Heart right ventricle (tissue), 16 donors: ENCODE results near the gene GINS3. TPM values are rescaled to one million over a fixed set of nuclear protein-coding genes. Genes with fewer than 3 reads are reported as not detected.

Experiments used
- ATAC-seq, 8 donors: fragments of 200-7000 bp; cut with Tn5 transposase; one replicate each; pipeline ENCODE4 v1.9.1; 2020; ENCODE audit warnings: mild to moderate bottlenecking in 8 of 8, moderate library complexity in 8 of 8, moderate number of reproducible peaks in 1 of 8
- DNase-seq, 2 donors: peaks; one replicate each; pipeline ENCODE4 v3.0.0-alpha.2; 2020
- H3K27ac ChIP-seq, 10 donors: fragments of 200-600 bp; sonication (generic) in 2 of 10; one replicate each; pipeline versions ENCODE4 v1.5.0 to v1.8.0; 2020 to 2022; ENCODE audit warnings: mild to moderate bottlenecking in 3 of 10
- H3K27me3 ChIP-seq, 7 donors: fragments of 200-600 bp; one replicate each; pipeline ENCODE4 v1.8.0; 2021 to 2022; ENCODE audit warnings: mild to moderate bottlenecking in 2 of 7
- H3K36me3 ChIP-seq, 9 donors: fragments of 200-600 bp; sonication (generic) in 1 of 9; one replicate each; pipeline versions ENCODE4 v1.5.0 to v1.8.0; 2020 to 2022; ENCODE audit warnings: mild to moderate bottlenecking in 2 of 9
- H3K4me1 ChIP-seq, 9 donors: fragments of 200-600 bp; sonication (generic) in 1 of 9; one replicate each; pipeline versions ENCODE4 v1.5.0 to v1.8.0; 2020 to 2022; ENCODE audit warnings: mild to moderate bottlenecking in 4 of 9
- H3K4me3 ChIP-seq, 10 donors: fragments of 200-600 bp; sonication (generic) in 2 of 10; one replicate each; pipeline versions ENCODE4 v1.5.0 to v1.8.0; 2020 to 2022; ENCODE audit warnings: mild to moderate bottlenecking in 7 of 10, moderate library complexity in 2 of 10
- H3K9me3 ChIP-seq, 11 donors: fragments of 200-600 bp in 10 of 11; sonication (generic) in 2 of 11; one replicate each; pipeline versions ENCODE4 v1.5.0 to v1.8.0; 2013 to 2022; ENCODE audit warnings: mild to moderate bottlenecking in 2 of 11, control low read depth in 1 of 11, moderate library complexity in 1 of 11
- WGBS, 2 donors: extraction: QIAGEN DNeasy Blood & Tissue Kit; methylation state at CpG; one replicate each; pipeline ENCODE4 v1.1.7; 2013; ENCODE audit warnings: inconsistent platforms in 1 of 2; 5-methylcytosine and 5-hydroxymethylcytosine counted together
- intact Hi-C, 10 donors: fragments of 100-400 bp; cut with DNase I; formaldehyde crosslinking; loops; one replicate each; pipeline versions ENCODE4 v1.11.1 to v1.14.2; 2022
- polyA plus RNA-seq, 2 donors: library from polyadenylated mRNA; stranded (reverse); fragments of 200-250 nt; gene quantifications; one replicate each; pipeline ENCODE4 v1.2.3, GENCODE V29; 2013
- total RNA-seq, 10 donors: library from RNA; stranded (reverse); fragmentation: NEBNext Ultra II Directional in 3 of 10; extraction: Animal tissue kit (Norgen Biotek cat#: 25700) in 3 of 10; gene quantifications; one replicate each; pipeline versions ENCODE4 v1.2.1 to v1.2.4, GENCODE V29; 2021 to 2023
- TF ChIP-seq, protein P1 (sequence below), 9 donors: fragments of 200-600 bp; sonication (generic) in 2 of 9; IDR thresholded peaks; one replicate each; pipeline versions ENCODE4 v1.5.0 to v1.8.0; 2021 to 2022; ENCODE audit warnings: antibody characterized with exemption in 9 of 9, mild to moderate bottlenecking in 5 of 9, moderate library complexity in 1 of 9
- donor health status: Arrhythmogenic right ventricular cardiomyopathy.
- donor health status: ischemic (EF 13 %, LVEDD 7.1; RV severe dilation, severe dysfunction).
- donor health status: healthy with polysubstance abuse.
- donor health status: DM: no; HTN: yes; CAD: no.
- donor health status: DM: no; HTN: no; CAD: no.
- donor health status: ischemic (EF 25% LVEDD 6.9; RV normal size, moderate dysfunction).
- donor health status: ischemic (EF 25% LVEDD 5.7; RV mildly dilated, moderate dysfunction).
- donor health status: healthy.
- donor health status: DM: yes; HTN: yes; CAD: no.
- donor health status: Ischemic cardiomyopathy.
- donor health status: ischemic (EF 35%, LVEDD 5.7; RV mildly dilated, moderate dysfunction).
- donor health status: nonischemic (EF 11% LVEDD 7.7; RV severe dilation, severe dysfunction).
- donor health status: DM: yes; HTN: yes; CAD: no.
- donor health status: PGD.
- donor health status: ischemic (EF 29% LVEDD 5.4; RV normal size, mild dysfunction).
- donor health status: nonischemic (EF 23%, LVEDD 6.1; RV moderate dilation, normal function).

Gene GINS3
- total and polyA plus RNA-seq, 12 donors, result 4.0 to 13.5 (median 5.9) TPM

DNA sequence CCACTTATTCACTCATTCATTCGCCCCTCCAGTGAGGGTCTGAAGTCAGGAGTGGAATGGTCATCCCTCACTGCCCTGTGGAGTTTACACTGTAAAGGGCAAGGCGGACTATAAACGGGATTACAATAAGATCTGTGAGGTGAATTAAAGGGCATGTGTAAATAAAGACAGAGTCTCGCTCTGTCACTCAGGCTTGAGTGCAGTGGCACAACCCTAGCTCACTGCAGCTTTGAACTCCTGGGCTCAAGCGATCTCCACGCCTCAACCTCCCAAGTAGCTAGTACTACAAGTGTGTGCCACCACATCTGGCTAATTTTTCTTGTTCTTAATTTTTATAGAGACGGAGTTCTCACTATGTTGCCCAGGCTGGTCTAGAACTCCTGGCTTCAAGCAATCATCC lies 25.8 kb downstream of the GINS3 start:
- TF ChIP-seq, protein P1, sequence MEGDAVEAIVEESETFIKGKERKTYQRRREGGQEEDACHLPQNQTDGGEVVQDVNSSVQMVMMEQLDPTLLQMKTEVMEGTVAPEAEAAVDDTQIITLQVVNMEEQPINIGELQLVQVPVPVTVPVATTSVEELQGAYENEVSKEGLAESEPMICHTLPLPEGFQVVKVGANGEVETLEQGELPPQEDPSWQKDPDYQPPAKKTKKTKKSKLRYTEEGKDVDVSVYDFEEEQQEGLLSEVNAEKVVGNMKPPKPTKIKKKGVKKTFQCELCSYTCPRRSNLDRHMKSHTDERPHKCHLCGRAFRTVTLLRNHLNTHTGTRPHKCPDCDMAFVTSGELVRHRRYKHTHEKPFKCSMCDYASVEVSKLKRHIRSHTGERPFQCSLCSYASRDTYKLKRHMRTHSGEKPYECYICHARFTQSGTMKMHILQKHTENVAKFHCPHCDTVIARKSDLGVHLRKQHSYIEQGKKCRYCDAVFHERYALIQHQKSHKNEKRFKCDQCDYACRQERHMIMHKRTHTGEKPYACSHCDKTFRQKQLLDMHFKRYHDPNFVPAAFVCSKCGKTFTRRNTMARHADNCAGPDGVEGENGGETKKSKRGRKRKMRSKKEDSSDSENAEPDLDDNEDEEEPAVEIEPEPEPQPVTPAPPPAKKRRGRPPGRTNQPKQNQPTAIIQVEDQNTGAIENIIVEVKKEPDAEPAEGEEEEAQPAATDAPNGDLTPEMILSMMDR (IDR thresholded peaks at IDR 0.05), result no peak
- Histone ChIP-seq H3K27ac (peak overlapping the region; percentile 73 to 95 (median 92)), H3K4me3 (no peak overlapping the region), H3K27me3 (peaks cover 0 to under 1% (median 0%) of the 10 kb centered on the region in 7 donors), H3K4me1 (peaks cover 0 to 64% (median 18%) of the 10 kb centered on the region in 9 donors), H3K36me3 (no peaks in the 10 kb centered on the region), H3K9me3 (no peaks in the 10 kb centered on the region)
- DNase-seq (no peak), ATAC-seq (peak in 4 of 8 donors; percentile 1 to 22 (median 6))
- 69 to 76% methylated on average over 7 of the region's 7 CpGs for WGBS, 2 donors
- intact Hi-C loops, result loop anchor here in 4 of 10 donors (2.0 to 10.0 kb wide), 3 partner anchors 35 to 73 kb away; no protein-coding TSS in a partner anchor

- intact Hi-C loops, result loop anchor here in 4 of 10 donors (2.0 to 10.0 kb wide), 3 partner anchors 34 to 74 kb away; no protein-coding TSS in a partner anchor
- ATAC-seq, result peak; percentile 73 to 87 (median 85)
- H3K4me3 ChIP-seq, result no peak overlapping the region
- no peaks in the 10 kb centered on the region for H3K36me3 ChIP-seq
- peak; percentile 64 to 76 for DNase-seq
- H3K4me1 ChIP-seq, result peaks cover 0 to 59% (median 18%) of the 10 kb centered on the region in 9 donors
- no peaks in the 10 kb centered on the region for H3K9me3 ChIP-seq
- peak overlapping the region; percentile 73 to 95 (median 92) for H3K27ac ChIP-seq
- WGBS, 2 donors, result 15 to 30% methylated on average over 4 of the region's 4 CpGs
- H3K27me3 ChIP-seq, result peaks cover 0 to 6% (median 0%) of the 10 kb centered on the region in 7 donors
- TF ChIP-seq, protein P1 (IDR thresholded peaks at IDR 0.05), result no peak
These were observed 26.3 kb downstream of the GINS3 start for GRCh38 chr16:58418601-58419000.

- Histone ChIP-seq H3K36me3 (no peaks in the 10 kb centered on the region), H3K27ac (peak overlapping the region; percentile 54 to 95 (median 92)), H3K4me3 (no peak overlapping the region), H3K27me3 (peaks cover 0 to 13% (median 0%) of the 10 kb centered on the region in 7 donors), H3K9me3 (no peaks in the 10 kb centered on the region), H3K4me1 (peaks cover 0 to 59% (median 18%) of the 10 kb centered on the region in 9 donors)
- TF ChIP-seq, protein P1 (IDR thresholded peaks at IDR 0.05), result no peak
- intact Hi-C loops, result loop anchor here in 4 of 10 donors (2.0 to 10.0 kb wide), 3 partner anchors 33 to 75 kb away; no protein-coding TSS in a partner anchor
- peak in 1 of 8 donors; percentile 4 for ATAC-seq
- no peak for DNase-seq
- WGBS, 2 donors, result 58 to 75% methylated on average over 15 of the region's 15 CpGs
These were observed 27.1 kb downstream of the GINS3 start for GRCh38 chr16:58419241-58419990.

DNA sequence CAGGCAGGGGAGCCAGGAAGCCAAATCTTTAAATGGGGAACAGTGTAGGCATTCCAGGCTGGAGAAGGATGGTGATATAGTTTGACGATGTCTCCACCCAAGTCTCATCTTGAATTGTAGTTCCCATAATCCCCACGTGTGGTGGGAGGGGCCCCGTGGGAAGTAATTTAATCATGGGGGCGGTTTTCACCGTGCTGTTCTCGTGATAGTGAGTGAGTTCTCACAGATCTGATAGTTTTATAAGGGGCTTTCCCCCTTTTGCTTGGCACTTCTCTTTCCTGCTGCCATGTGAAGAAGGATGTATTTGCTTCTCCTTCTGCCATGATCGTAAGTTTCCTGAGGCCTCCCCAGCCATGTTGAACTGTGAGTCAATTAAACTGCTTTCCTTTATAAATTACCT lies 28.8 kb downstream of the GINS3 start:
- H3K4me1 ChIP-seq, result peaks cover 0 to 55% (median 16%) of the 10 kb centered on the region in 9 donors
- TF ChIP-seq, protein P1 (IDR thresholded peaks at IDR 0.05), result no peak
- H3K9me3 ChIP-seq, result no peaks in the 10 kb centered on the region
- intact Hi-C loops, result no loop called here
- ATAC-seq (no peak), DNase-seq (no peak)
- H3K27ac ChIP-seq, result peak overlapping the region; percentile 51 to 95 (median 85)
- H3K36me3 ChIP-seq, result no peaks in the 10 kb centered on the region
- H3K4me3 ChIP-seq, result peak overlapping the region in 3 of 10 donors; percentile 5 to 23 (median 21)
- 38 to 42% methylated on average over 7 of the region's 7 CpGs for WGBS, 2 donors
- peaks cover 0 to 16% (median 0%) of the 10 kb centered on the region in 7 donors for H3K27me3 ChIP-seq
